H54 (cell line): Measurements from ENCODE around the gene SF3B4.
"Not testable (repeated sequence)": the region's sequence is repeated elsewhere in the genome, so short reads cannot be mapped to it uniquely, and the experiment has no call there.

Experiments
- DNase-seq: peaks from one replicate; pipeline ENCODE4 v3.0.0; 2011; ENCODE audit warnings: low spot score, mixed read lengths; ENCODE audit not compliant: insufficient read length
- FAIRE-seq: peaks from 3 replicates; lab custom pipeline; 2011; peaks lifted over from hg19 to GRCh38; lab: Jason Lieb, UNC
- POLR2A ChIP-seq: IDR thresholded peaks from 2 replicates; pipeline ENCODE4 v1.6.1; 2011; ENCODE audit warnings: low read depth, mild to moderate bottlenecking, low read length

SF3B4 gene

GRCh38 chr1:149940427-149940826, 12.8 kb upstream of the SF3B4 start:
- no peak for FAIRE-seq
- no peak for TF ChIP-seq POLR2A
- DNase-seq, result no peak

DNA sequence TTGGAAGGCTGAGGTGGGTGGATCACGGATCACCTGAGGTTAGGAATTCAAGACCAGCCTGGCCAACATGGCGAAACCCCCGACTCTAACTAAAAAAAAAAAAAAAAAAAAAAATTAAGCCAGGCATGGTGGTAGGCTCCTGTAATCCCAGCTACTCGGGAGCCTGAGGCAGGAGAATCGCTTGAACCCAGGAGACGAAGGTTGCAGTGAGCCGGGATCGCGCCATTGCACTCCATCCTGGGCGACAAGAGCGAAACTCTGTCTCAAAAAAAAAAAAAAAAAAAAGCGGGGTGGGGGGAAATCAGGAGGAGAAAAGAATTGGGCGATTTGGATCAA, 11.0 kb upstream of the SF3B4 start:
- FAIRE-seq, DNase-seq: not testable (repeated sequence)

DNA sequence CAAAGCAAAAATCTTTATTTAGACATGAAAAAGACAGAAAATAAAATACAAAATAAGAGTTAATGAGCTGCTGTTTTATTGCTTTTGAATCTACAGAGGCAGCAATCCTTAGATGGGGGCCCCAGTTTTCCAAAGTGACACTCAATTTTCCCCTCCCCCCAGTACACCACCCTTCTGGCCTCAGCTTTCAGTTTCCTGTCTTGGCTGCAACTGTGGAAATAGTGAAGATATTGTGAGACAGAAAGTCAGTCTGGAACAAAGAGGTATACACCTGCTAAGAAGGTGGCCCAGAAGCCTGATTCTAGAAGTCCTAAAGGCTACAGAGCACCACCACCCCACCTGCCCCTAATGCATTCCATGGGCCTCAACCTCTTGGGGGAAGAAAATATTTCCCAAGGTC, 10.2 kb upstream of the SF3B4 start:
- no peak for TF ChIP-seq POLR2A

DNA sequence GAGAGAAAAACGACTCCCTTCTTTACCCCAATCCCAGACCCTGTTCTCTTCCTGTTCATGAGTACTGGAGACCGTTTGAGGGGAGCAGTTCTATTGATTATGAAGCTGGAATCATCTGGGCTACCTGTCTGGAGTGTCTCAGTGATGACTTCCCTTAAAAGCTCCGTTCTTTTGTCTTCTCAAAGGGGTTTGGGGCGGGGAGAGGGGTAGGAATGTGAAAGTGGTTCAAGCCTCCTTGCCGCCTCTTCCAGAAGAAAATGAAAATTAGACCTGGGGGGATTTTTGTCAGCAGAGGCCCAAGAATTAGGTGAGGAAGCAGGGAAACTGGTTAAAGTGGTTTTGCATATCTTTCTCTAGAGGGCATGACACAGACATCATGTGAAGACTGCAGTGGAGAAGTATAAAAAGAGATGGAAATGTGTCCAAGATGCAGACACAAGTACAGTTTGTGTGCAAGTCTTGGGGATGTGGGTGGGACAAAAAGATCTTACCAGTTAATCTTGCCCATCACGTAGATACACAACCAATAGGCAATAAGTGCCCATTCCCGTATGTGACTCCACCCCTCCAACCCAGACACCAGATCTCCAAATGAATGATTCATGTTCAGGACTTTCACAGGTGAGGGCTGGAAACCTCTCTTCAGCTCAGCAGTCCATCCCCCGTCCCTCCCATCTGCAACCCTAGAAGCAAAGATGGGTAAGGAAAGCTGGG, 9.5 kb upstream of the SF3B4 start:
- peak; percentile 65 for FAIRE-seq
- no peak for TF ChIP-seq POLR2A
- peak; percentile 35 for DNase-seq

More for the DNA sequence above, 10.2 kb upstream of the SF3B4 start:
- DNase-seq (no peak), FAIRE-seq (no peak)

DNA sequence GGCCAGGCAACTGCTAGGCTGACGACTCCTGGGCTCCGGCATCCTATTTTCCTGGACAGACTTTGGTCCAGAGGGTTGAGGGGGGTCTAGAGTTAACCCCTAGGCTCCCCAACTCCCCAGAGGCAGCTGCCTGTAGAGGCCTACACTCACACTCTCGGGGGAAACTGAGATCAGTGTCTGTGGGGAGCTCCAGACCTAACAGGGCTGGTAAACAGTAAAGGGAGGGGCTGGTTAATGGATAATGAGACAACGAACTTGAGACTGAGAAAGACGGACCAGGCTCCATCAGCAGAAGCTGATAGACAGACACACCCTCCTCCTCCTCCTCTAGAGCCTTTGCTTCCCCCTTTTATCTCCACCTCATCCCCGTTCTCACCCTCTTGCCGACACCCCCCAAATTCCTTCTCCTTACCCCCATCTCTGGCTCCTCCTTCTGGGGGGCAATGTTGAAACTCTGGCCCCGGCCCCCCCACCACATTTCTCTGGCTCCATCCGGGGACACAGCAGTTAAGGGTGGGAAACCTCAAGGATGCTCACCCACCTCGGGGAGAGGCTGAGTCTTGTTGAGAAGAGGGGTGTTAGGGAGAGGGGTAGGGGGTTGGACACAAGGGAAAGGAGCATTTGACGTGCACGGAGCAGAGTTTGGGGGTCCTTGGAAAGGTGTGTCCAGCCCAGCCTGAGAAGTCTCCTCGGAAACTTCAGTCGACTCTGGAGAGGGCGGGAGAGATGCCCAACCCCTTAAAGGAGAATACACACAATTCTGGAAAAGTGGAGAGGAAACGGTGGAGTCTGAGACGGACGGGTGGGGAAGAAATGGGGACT, 8.8 kb upstream of the SF3B4 start, which contains the start of gene MTMR11:
Gene MTMR11, minus strand, starts transcription at position 710 of the 822 bp plus-strand sequence. Its CDS starts 232 bp downstream, at position 478.
- FAIRE-seq (no peak), DNase-seq (peak; percentile 50)

GRCh38 chr1:149934356-149934755, 6.8 kb upstream of the SF3B4 start:
- DNase-seq, result no peak
- FAIRE-seq, result no peak
- TF ChIP-seq POLR2A, result no peak

More for the DNA sequence above, 8.8 kb upstream of the SF3B4 start, which contains the start of gene MTMR11:
- no peak; the same call in 1 of the 2 replicates for TF ChIP-seq POLR2A

GRCh38 chr1:149933208-149933607, 5.6 kb upstream of the SF3B4 start:
- FAIRE-seq (no peak), DNase-seq (no peak)
- TF ChIP-seq POLR2A, result no peak

DNA sequence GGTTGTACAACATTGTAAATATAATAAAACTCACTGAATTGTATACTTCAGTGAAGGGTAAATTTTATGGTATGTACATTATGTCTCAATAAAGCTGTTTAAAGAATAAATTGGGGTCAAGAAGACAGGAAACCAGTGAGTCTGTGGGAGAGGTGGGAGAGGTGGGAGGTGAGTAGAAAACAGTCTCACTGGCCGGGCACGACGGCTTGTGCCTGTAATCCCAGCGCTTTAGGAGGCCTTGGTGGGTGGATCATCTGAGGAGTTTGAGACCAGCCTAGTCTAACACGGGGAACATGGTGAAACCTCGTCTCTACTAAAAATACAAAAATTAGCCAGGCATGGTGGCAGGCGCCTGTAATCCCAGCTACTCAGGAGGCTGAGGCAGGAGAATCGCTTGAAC, 4.9 kb upstream of the SF3B4 start:
- TF ChIP-seq POLR2A, result no peak
- DNase-seq, result no peak
- FAIRE-seq, result no peak

GRCh38 chr1:149931212-149931790, 3.7 kb upstream of the SF3B4 start:
- TF ChIP-seq POLR2A, result no peak
- FAIRE-seq, result no peak
- DNase-seq, result peak; percentile 45

DNA sequence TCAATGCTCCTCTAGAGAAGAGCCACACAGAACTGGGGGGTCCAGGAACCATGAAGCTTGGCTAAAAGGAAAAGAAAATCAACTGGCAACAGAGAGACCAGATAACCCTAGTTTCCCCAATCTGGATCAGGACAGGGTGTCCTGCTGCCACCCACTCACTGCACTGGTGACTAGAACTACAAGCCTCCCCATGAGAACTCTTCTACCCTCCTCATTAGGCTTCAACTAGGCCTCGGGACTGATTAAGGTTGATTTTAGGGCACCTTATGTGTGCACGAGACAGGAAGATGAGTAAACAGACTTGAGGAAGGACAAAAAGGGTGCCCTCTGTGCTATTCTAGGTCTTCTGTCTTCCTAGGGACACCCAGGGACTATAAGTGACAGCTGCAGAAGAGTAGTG, 2.3 kb upstream of the SF3B4 start:
- DNase-seq (no peak), FAIRE-seq (no peak)
- no peak for TF ChIP-seq POLR2A

- FAIRE-seq (no peak), DNase-seq (no peak)
- TF ChIP-seq POLR2A, result no peak
Observed at GRCh38 chr1:149928401-149928724, 760 bp upstream of the SF3B4 start.

DNA sequence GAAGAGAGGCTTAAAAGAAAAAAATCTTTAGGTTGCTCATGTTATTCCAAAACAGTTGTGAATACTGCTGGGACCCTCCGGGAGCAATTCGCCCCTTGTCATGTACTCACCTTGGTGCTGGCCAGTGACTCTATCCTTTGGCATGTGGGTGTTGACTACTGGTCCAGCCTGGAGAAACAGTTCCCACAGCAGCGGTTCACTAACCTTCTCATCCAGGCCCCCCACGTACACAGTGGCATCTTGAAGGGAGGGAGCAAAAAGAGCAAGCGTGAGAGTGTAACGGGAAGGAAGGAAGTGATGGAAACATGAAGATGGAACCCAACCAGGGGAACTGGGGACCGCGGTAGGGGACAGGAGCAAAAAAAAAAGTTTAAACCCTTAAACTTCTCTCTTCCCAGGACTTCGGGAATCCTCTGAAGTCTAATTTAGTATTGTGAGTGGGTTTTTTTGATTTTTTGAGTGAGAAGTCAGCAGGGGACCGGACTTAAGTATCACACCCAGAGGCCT, 494 bp downstream of the SF3B4 start:
- DNase-seq (no peak), FAIRE-seq (no peak)
- no peak for TF ChIP-seq POLR2A

- no peak for DNase-seq
- no peak for TF ChIP-seq POLR2A
- no peak for FAIRE-seq
Observed at GRCh38 chr1:149926296-149926695, 1.3 kb downstream of the SF3B4 start.

DNA sequence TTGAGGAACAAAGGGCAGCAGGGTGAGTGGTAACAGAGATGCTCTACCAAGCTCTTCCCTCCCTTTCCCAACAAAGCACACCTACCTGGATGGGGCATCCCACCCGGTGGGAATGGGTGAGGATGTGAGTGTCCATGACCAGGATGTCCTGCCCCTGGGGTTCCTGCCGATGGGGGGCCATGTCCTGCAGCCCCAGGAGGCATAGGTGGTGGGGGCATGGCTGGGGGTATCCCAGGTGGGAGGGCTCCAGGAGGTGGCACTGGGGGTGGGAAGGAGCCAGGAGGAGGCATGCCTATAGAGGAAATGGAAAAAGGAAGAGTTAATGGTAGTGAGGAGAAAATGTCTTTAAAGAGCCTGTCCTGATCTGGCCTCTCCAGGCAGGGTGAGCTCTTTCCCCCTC, 1.9 kb downstream of the SF3B4 start:
- FAIRE-seq, result no peak
- no peak for DNase-seq
- no peak for TF ChIP-seq POLR2A
